IMR-90 (cell line): Measurements from ENCODE around the gene TMC8. TPM values are rescaled to one million over a fixed set of nuclear protein-coding genes. Genes with fewer than 3 reads are reported as not detected.

Source experiments
- ATAC-seq: fragments of 200-7000 bp; cut with Tn5 transposase; 2 replicates; pipeline ENCODE4 v1.9.1; 2020; ENCODE audit warnings: low read depth, mild to moderate bottlenecking, moderate library complexity
- BruUV-seq: library from RNA; stranded (reverse); fragments of 400-500 nt; replicated peaks from 2 replicates; lab custom pipeline; 2021; lab: Mats Ljungman, UMichigan
- CTCF ChIA-PET: fragments of 300-600 bp; formaldehyde crosslinking; extraction: SDS; loops from one replicate; lab custom pipeline; 2021; ENCODE audit warnings: antibody characterized with exemption; lab: Yijun Ruan, JAX
- POLR2A ChIA-PET: fragments of 300-600 bp; sonication (Branson Sonifier 250); formaldehyde crosslinking; loops from one replicate; lab custom pipeline; 2022; ENCODE audit warnings: antibody characterized with exemption; ENCODE audit not compliant: unreplicated experiment; lab: Charles Lee
- DNase-seq: peaks from one replicate; pipeline ENCODE4 v3.0.0; 2013
- H2AFZ ChIP-seq: replicated peaks from 2 replicates; pipeline ENCODE3; 2013; ENCODE audit warnings: low read length, mild to moderate bottlenecking; ENCODE audit not compliant: poor library complexity
- H2AK5ac ChIP-seq: 2 replicates; pipeline ENCODE4 v1.6.1; 2013; ENCODE audit warnings: low read depth, low read length, inconsistent platforms
- H2AK9ac ChIP-seq: replicated peaks from 2 replicates; pipeline ENCODE3; 2013; ENCODE audit warnings: mild to moderate bottlenecking, low read depth, low read length, moderate library complexity; ENCODE audit not compliant: poor library complexity
- H2BK120ac ChIP-seq: 2 replicates; pipeline ENCODE4 v1.6.1; 2013; ENCODE audit warnings: low read depth, low read length, inconsistent platforms
- H2BK15ac ChIP-seq: 3 replicates; pipeline ENCODE4 v1.6.1; 2013; ENCODE audit warnings: low read depth, low read length, inconsistent platforms
- H2BK20ac ChIP-seq: 2 replicates; pipeline ENCODE4 v1.6.1; 2013; ENCODE audit warnings: low read depth, mild to moderate bottlenecking, inconsistent platforms, low read length, moderate library complexity
- H2BK5ac ChIP-seq: 2 replicates; pipeline ENCODE4 v1.6.1; 2013; ENCODE audit warnings: mild to moderate bottlenecking, low read depth, low read length, inconsistent platforms; ENCODE audit not compliant: poor library complexity, severe bottlenecking
- H3K14ac ChIP-seq: replicated peaks from 2 replicates; pipeline ENCODE4 v1.6.1; 2013; ENCODE audit warnings: low read depth, low read length, inconsistent platforms
- H3K18ac ChIP-seq: 2 replicates; pipeline ENCODE4 v1.6.1; 2013; ENCODE audit warnings: low read depth, low read length, control low read depth
- H3K23ac ChIP-seq: 2 replicates; pipeline ENCODE4 v1.6.1; 2013; ENCODE audit warnings: low read depth, low read length, inconsistent platforms
- H3K27ac ChIP-seq: 2 replicates; pipeline ENCODE4 v1.5.1; 2013; ENCODE audit warnings: mild to moderate bottlenecking, control low read depth, low read length; ENCODE audit not compliant: insufficient read depth
- H3K27me3 ChIP-seq: 2 replicates; pipeline ENCODE4 v1.6.1; 2013; ENCODE audit warnings: low read length; ENCODE audit not compliant: control insufficient read depth, insufficient read depth
- H3K36me3 ChIP-seq: 2 replicates; pipeline ENCODE4 v1.6.1; 2013; ENCODE audit warnings: low read length, mixed read lengths; ENCODE audit not compliant: control insufficient read depth, insufficient read depth
- H3K4ac ChIP-seq: 2 replicates; pipeline ENCODE4 v1.6.1; 2013; ENCODE audit warnings: low read depth, low read length, inconsistent platforms
- H3K4me1 ChIP-seq: 2 replicates; pipeline ENCODE4 v1.6.1; 2013; ENCODE audit warnings: low read length, mixed read lengths; ENCODE audit not compliant: control insufficient read depth, insufficient read depth
- H3K4me2 ChIP-seq: 2 replicates; pipeline ENCODE4 v1.6.1; 2013; ENCODE audit warnings: low read depth, mild to moderate bottlenecking, control low read depth, low read length, moderate library complexity
- H3K4me3 ChIP-seq: 2 replicates; pipeline ENCODE4 v1.5.1; 2013; ENCODE audit warnings: low read depth, mild to moderate bottlenecking, control low read depth, low read length, moderate library complexity; ENCODE audit not compliant: insufficient read depth
- H3K56ac ChIP-seq: 2 replicates; pipeline ENCODE4 v1.6.1; 2013; ENCODE audit warnings: low read length, inconsistent platforms; ENCODE audit not compliant: insufficient read depth; ENCODE audit errors: extremely low read depth
- H3K79me1 ChIP-seq, 2 experiments: 2 replicates each; pipeline ENCODE4 v1.6.1; 2013; ENCODE audit warnings: low read length in 2 of 2, inconsistent platforms in 1 of 2, low read depth in 1 of 2
- H3K9ac ChIP-seq: 2 replicates; pipeline ENCODE4 v1.6.1; 2013; ENCODE audit warnings: low read depth, low read length, control low read depth
- H3K9me1 ChIP-seq: 2 replicates; pipeline ENCODE4 v1.6.1; 2013; ENCODE audit warnings: low read length, inconsistent platforms; ENCODE audit not compliant: insufficient read depth
- H3K9me3 ChIP-seq: 2 replicates; pipeline ENCODE4 v1.6.1; 2013; ENCODE audit warnings: low read length; ENCODE audit not compliant: control insufficient read depth, insufficient read depth
- H4K20me1 ChIP-seq: 2 replicates; pipeline ENCODE4 v1.6.1; 2013; ENCODE audit warnings: low read length, inconsistent platforms; ENCODE audit not compliant: insufficient read depth
- H4K5ac ChIP-seq: 2 replicates; pipeline ENCODE4 v1.6.1; 2013; ENCODE audit warnings: mild to moderate bottlenecking, low read depth, low read length, control low read depth
- H4K8ac ChIP-seq, 2 experiments: 2 replicates each; pipeline ENCODE4 v1.6.1; 2013; ENCODE audit warnings: low read depth in 2 of 2, low read length in 2 of 2, control low read depth in 1 of 2, inconsistent platforms in 1 of 2
- H4K91ac ChIP-seq: 2 replicates; pipeline ENCODE4 v1.6.1; 2013; ENCODE audit warnings: low read depth, low read length, inconsistent platforms; ENCODE audit not compliant: insufficient read depth
- BHLHE40 ChIP-seq: fragments of 150-350 bp; IDR thresholded peaks from 2 replicates; pipeline ENCODE4 v1.6.1; 2016; ENCODE audit warnings: mild to moderate bottlenecking, low read depth, low read length
- CEBPB ChIP-seq: IDR thresholded peaks from 2 replicates; pipeline ENCODE4 v1.6.1; 2012; ENCODE audit warnings: low read depth, low read length, improper control_type of control experiment
- CHD1 ChIP-seq: IDR thresholded peaks from 2 replicates; pipeline ENCODE4 v1.6.1; 2012; ENCODE audit warnings: low read depth, low read length, improper control_type of control experiment
- CTCF ChIP-seq: conservative IDR thresholded peaks from 2 replicates; pipeline ENCODE4 v1.5.1; 2012; ENCODE audit warnings: mild to moderate bottlenecking, low read depth, low read length, improper control_type of control experiment
- ELK1 ChIP-seq: fragments of 150-350 bp; IDR thresholded peaks from 2 replicates; pipeline ENCODE4 v1.6.1; 2016; ENCODE audit warnings: low read depth, mild to moderate bottlenecking, low read length, moderate library complexity, borderline replicate concordance
- FOS ChIP-seq: fragments of 150-350 bp; IDR thresholded peaks from 2 replicates; pipeline ENCODE4 v1.6.1; 2016; ENCODE audit warnings: low read depth, low read length
- MAFK ChIP-seq: IDR thresholded peaks from 2 replicates; pipeline ENCODE4 v1.6.1; 2012; ENCODE audit warnings: low read depth, low read length, improper control_type of control experiment
- NFE2L2 ChIP-seq: fragments of 150-350 bp; IDR thresholded peaks from 2 replicates; pipeline ENCODE4 v1.6.1; 2016; ENCODE audit warnings: low read depth, mild to moderate bottlenecking, low read length
- POLR2A ChIP-seq: IDR thresholded peaks from 2 replicates; pipeline ENCODE4 v1.6.1; 2012; ENCODE audit warnings: mild to moderate bottlenecking, low read depth, low read length
- RAD21 ChIP-seq: IDR thresholded peaks from 2 replicates; pipeline ENCODE4 v1.6.1; 2012; ENCODE audit warnings: low read length, improper control_type of control experiment
- RCOR1 ChIP-seq: IDR thresholded peaks from 2 replicates; pipeline ENCODE4 v1.6.1; 2012; ENCODE audit warnings: mild to moderate bottlenecking, low read length, improper control_type of control experiment; ENCODE audit not compliant: insufficient replicate concordance
- RFX5 ChIP-seq: IDR thresholded peaks from 2 replicates; pipeline ENCODE4 v1.8.0; 2012; ENCODE audit warnings: low read depth, mild to moderate bottlenecking, low read length, moderate library complexity
- SMC3 ChIP-seq: fragments of 150-350 bp; IDR thresholded peaks from 2 replicates; pipeline ENCODE4 v1.6.1; 2016; ENCODE audit warnings: low read depth, mild to moderate bottlenecking, antibody characterized with exemption, low read length, moderate library complexity
- WGBS, 2 experiments: methylation state at CpG; one replicate each; pipeline versions ENCODE4 v1.1.5 to v1.1.7; 2013; ENCODE audit warnings: missing lambda C conversion rate in 2 of 2; ENCODE audit not compliant: insufficient read length in 1 of 2; ENCODE audit errors: extremely low coverage in 2 of 2; 5-methylcytosine and 5-hydroxymethylcytosine counted together
- dilution Hi-C: fragments of 300-500 bp; cut with HindIII; formaldehyde crosslinking; loops from one replicate; pipeline ENCODE4 v1.14.3; 2018; ENCODE audit warnings: low sequenced_read_pairs; ENCODE audit not compliant: unreplicated experiment
- in situ Hi-C: fragments of 300-500 bp; cut with MboI; formaldehyde crosslinking; loops from 3 replicates; pipeline ENCODE4 v1.14.3; 2019; ENCODE audit warnings: low sequenced_read_pairs, inconsistent platforms, mixed read lengths
- intact Hi-C: fragments of 100-400 bp; cut with micrococcal nuclease; formaldehyde crosslinking; loops from 2 replicates; pipeline ENCODE4 v1.10.0; 2022
- polyA plus RNA-seq, 3 experiments: library from polyadenylated mRNA; depleted of rRNA; stranded (reverse); fragments of >200 nt; gene quantifications; 2 replicates each; pipeline ENCODE4 v1.2.3, GENCODE V29; 2012; ENCODE audit warnings: low replicate concordance in 1 of 3
- total RNA-seq: library from RNA; depleted of rRNA; stranded (reverse); fragments of >200 nt; gene quantifications from 2 replicates; pipeline ENCODE4 v1.2.3, GENCODE V29; 2012
- TF ChIP-seq, protein P1 (sequence below): fragments of 150-350 bp; IDR thresholded peaks from 2 replicates; pipeline ENCODE4 v1.6.1; 2017; ENCODE audit warnings: mild to moderate bottlenecking, antibody characterized with exemption, low read length, low read depth

The TMC8 gene
- total and polyA plus RNA-seq, 2 of the 4 experiments (the other 2 are of a cell fraction): not detected

DNA sequence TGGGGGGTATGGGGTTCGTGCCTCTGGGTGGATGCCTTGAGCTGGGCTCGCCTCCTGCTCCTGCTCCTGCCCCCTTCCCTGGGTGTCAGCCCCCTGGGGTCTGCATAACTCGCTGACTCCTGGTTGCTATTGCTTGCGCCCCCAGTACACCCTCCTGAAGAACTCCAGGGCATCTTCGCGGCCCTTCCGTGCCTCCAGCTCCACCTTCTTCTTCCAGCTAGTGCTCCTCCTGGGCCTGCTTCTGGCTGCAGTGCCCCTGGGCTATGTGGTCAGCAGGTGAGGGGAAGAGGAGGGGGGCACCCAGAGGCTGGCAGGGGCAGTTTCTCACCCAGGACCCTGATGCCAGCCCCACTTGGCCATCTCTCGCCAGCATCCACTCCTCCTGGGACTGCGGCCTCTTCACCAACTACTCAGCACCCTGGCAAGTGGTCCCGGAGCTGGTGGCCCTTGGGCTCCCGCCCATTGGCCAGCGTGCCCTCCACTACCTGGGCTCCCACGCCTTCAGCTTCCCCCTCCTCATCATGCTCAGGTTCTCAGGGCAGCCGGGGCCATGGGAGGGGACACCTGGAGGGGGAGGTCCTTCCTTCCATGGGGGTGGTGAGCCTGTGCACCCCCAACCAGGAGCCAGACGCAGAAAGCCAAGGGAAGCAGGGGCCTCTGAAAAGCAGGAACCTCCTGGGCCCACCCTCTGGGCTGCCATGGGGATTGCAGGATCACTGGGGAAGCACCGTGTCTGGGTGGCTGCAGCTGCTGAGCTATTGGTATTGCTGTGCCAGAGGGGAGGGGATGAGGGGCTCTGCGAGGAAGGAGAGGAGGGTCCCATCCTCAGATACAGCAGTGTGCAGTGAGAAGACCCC, 7.9 kb downstream of the TMC8 start:
- in situ Hi-C loops (no loop called here), dilution Hi-C loops (no loop called here), intact Hi-C loops (no loop called here)
- TF ChIP-seq, protein P1, sequence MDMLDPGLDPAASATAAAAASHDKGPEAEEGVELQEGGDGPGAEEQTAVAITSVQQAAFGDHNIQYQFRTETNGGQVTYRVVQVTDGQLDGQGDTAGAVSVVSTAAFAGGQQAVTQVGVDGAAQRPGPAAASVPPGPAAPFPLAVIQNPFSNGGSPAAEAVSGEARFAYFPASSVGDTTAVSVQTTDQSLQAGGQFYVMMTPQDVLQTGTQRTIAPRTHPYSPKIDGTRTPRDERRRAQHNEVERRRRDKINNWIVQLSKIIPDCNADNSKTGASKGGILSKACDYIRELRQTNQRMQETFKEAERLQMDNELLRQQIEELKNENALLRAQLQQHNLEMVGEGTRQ: no peak
- no peak for TF ChIP-seq SMC3
- TF ChIP-seq RFX5: no peak
- TF ChIP-seq CHD1: no peak
- no peak for TF ChIP-seq POLR2A
- TF ChIP-seq RCOR1: no peak
- TF ChIP-seq CEBPB: no peak
- TF ChIP-seq CTCF: no peak
- TF ChIP-seq ELK1: no peak
- TF ChIP-seq RAD21: no peak
- no peak for TF ChIP-seq MAFK
- TF ChIP-seq NFE2L2: no peak
- no peak for TF ChIP-seq FOS
- TF ChIP-seq BHLHE40: no peak
- H4K8ac ChIP-seq: no peak overlapping the region
- no peaks in the 10 kb centered on the region for H3K79me1 ChIP-seq
- no TSS peak for BruUV-seq
- H3K27me3 ChIP-seq: peaks cover 21% of the 10 kb centered on the region; the same call in 1 of the 2 replicates
- H3K56ac ChIP-seq: no peak overlapping the region
- DNase-seq (no peak), ATAC-seq (no peak)
- no peaks in the 10 kb centered on the region for H3K9me1 ChIP-seq
- no peak overlapping the region for H2BK120ac ChIP-seq
- no peak overlapping the region for H2AK9ac ChIP-seq
- no peak overlapping the region for H3K14ac ChIP-seq
- H3K4me3 ChIP-seq: no peak overlapping the region
- no peak overlapping the region for H3K27ac ChIP-seq
- H3K36me3 ChIP-seq: no peaks in the 10 kb centered on the region
- H4K91ac ChIP-seq: no peak overlapping the region
- H2BK5ac ChIP-seq: no peak overlapping the region
- H3K4me1 ChIP-seq: no peaks in the 10 kb centered on the region
- no peak overlapping the region for H2BK15ac ChIP-seq
- H3K4me2 ChIP-seq: no peak overlapping the region
- peak overlapping the region; percentile 32 for H2AFZ ChIP-seq
- no peak overlapping the region for H3K23ac ChIP-seq
- H3K9me3 ChIP-seq: no peaks in the 10 kb centered on the region
- H3K18ac ChIP-seq: no peak overlapping the region
- no peak overlapping the region for H3K4ac ChIP-seq
- ChIA-PET CTCF (interaction anchor here (0.5 kb wide), 1 partner anchor 15 kb away, joined by 3 read pairs; no protein-coding TSS in a partner anchor), POLR2A (no interaction called here)
- no peak overlapping the region for H3K9ac ChIP-seq
- H2AK5ac ChIP-seq: no peak overlapping the region
- 66% methylated on average over 4 of the region's 17 CpGs; no CpG with 5 or more reads in 1 of the 2 experiments for WGBS, 2 experiments
- no peak overlapping the region for H4K5ac ChIP-seq
- H2BK20ac ChIP-seq: no peak overlapping the region
- no peaks in the 10 kb centered on the region for H4K20me1 ChIP-seq
